H1 (cell line): Measurements from ENCODE around the gene DLGAP3. TPM values are rescaled to one million over a fixed set of nuclear protein-coding genes. Genes with fewer than 3 reads are reported as not detected.

Experiments
- CTCF ChIA-PET: fragments of 300-600 bp; sonication (Branson Sonifier 250); formaldehyde crosslinking; loops from one replicate; lab custom pipeline; 2021; ENCODE audit not compliant: partially characterized antibody; lab: Charles Lee
- POLR2A ChIA-PET: fragments of 300-600 bp; sonication (Branson Sonifier 250); formaldehyde crosslinking; loops from one replicate; lab custom pipeline; 2021; ENCODE audit warnings: inconsistent platforms; ENCODE audit not compliant: partially characterized antibody; lab: Charles Lee
- DNase-seq, 2 experiments: peaks; one replicate each; pipeline versions ENCODE4 v3.0.0 to v3.0.0-alpha.2; 2010 to 2022; ENCODE audit warnings: low spot score in 2 of 2, low read depth in 1 of 2, mixed read lengths in 1 of 2
- FAIRE-seq: peaks from 2 replicates; lab custom pipeline; 2011; peaks lifted over from hg19 to GRCh38; lab: Jason Lieb, UNC
- H2AFZ ChIP-seq: 2 replicates; pipeline ENCODE4 v1.8.1; 2012; ENCODE audit warnings: low read length, inconsistent platforms
- H2AK5ac ChIP-seq: 2 replicates; pipeline ENCODE4 v1.6.1; 2013; ENCODE audit warnings: low read depth, low read length
- H2BK120ac ChIP-seq: replicated peaks from 2 replicates; pipeline ENCODE3; 2013; ENCODE audit warnings: low read depth, low read length, inconsistent platforms
- H2BK12ac ChIP-seq: 2 replicates; pipeline ENCODE4 v1.6.1; 2013; ENCODE audit warnings: low read depth, low read length
- H2BK15ac ChIP-seq: 2 replicates; pipeline ENCODE4 v1.6.1; 2013; ENCODE audit warnings: low read length
- H2BK20ac ChIP-seq: 2 replicates; pipeline ENCODE4 v1.6.1; 2013; ENCODE audit warnings: low read length
- H2BK5ac ChIP-seq: 2 replicates; pipeline ENCODE4 v1.6.1; 2013; ENCODE audit warnings: low read depth, low read length
- H3K14ac ChIP-seq: 2 replicates; pipeline ENCODE4 v1.6.1; 2013; ENCODE audit warnings: inconsistent platforms; ENCODE audit not compliant: insufficient read length
- H3K18ac ChIP-seq: 2 replicates; pipeline ENCODE4 v1.6.1; 2013; ENCODE audit warnings: low read length; ENCODE audit errors: extremely low read depth
- H3K23ac ChIP-seq: 2 replicates; pipeline ENCODE4 v1.6.1; 2013; ENCODE audit warnings: inconsistent platforms; ENCODE audit not compliant: insufficient read length
- H3K23me2 ChIP-seq: 2 replicates; pipeline ENCODE4 v1.6.1; 2013; ENCODE audit warnings: low read depth, low read length
- H3K27ac ChIP-seq: 2 replicates; pipeline ENCODE4 v1.6.1; 2011; ENCODE audit warnings: low read depth, low read length, inconsistent platforms
- H3K27me3 ChIP-seq, 4 experiments: replicated peaks in 1 of 4; 1 replicate in 1 of 4; 2 replicates in 3 of 4; pipeline versions ENCODE4 v1.6.1 to v1.8.1; 2011 to 2013; ENCODE audit warnings: low read length in 3 of 4, mild to moderate bottlenecking in 3 of 4, inconsistent platforms in 2 of 4, mixed read lengths in 2 of 4, moderate library complexity in 1 of 4; ENCODE audit not compliant: control insufficient read depth in 3 of 4, insufficient read depth in 3 of 4; ENCODE audit errors: extremely low read depth in 1 of 4
- H3K36me3 ChIP-seq, 4 experiments: 2 replicates each; pipeline versions ENCODE4 v1.6.1 to v1.8.1; 2011 to 2013; ENCODE audit warnings: mild to moderate bottlenecking in 4 of 4, low read length in 3 of 4, moderate library complexity in 2 of 4, control low read depth in 1 of 4, inconsistent platforms in 1 of 4; ENCODE audit not compliant: insufficient read depth in 4 of 4, control insufficient read depth in 2 of 4
- H3K4ac ChIP-seq: replicated peaks from 2 replicates; pipeline ENCODE3; 2013; ENCODE audit warnings: low read length, low read depth, mixed read lengths, inconsistent platforms; ENCODE audit not compliant: insufficient read length
- H3K4me1 ChIP-seq, 4 experiments: replicated peaks in 1 of 4; 1 replicate in 1 of 4; 2 replicates in 3 of 4; pipeline versions ENCODE4 v1.6.1 to v1.8.1; 2011 to 2013; ENCODE audit warnings: low read length in 3 of 4, inconsistent platforms in 2 of 4, mixed read lengths in 1 of 4; ENCODE audit not compliant: insufficient read depth in 4 of 4, control insufficient read depth in 3 of 4
- H3K4me2 ChIP-seq, 2 experiments: 2 replicates each; pipeline versions ENCODE4 v1.6.1 to v1.8.1; 2011 to 2013; ENCODE audit warnings: low read depth in 2 of 2, low read length in 2 of 2, control low read depth in 1 of 2, inconsistent platforms in 1 of 2, mild to moderate bottlenecking in 1 of 2; ENCODE audit not compliant: insufficient read depth in 1 of 2
- H3K4me3 ChIP-seq, 4 experiments: fragments of 200-600, 300-600 bp in 1 of 4; sonication (generic), shearing (Covaris generic), sonication (Bioruptor Twin) in 1 of 4; 2 replicates each; pipeline versions ENCODE4 v1.5.1 to v1.8.1; 2011 to 2016; ENCODE audit warnings: low read length in 4 of 4, low read depth in 3 of 4, control low read depth in 2 of 4, inconsistent platforms in 2 of 4, mild to moderate bottlenecking in 2 of 4, mixed read lengths in 1 of 4, moderate library complexity in 1 of 4; ENCODE audit not compliant: insufficient read depth in 2 of 4; ENCODE audit errors: extremely low read depth in 1 of 4
- H3K56ac ChIP-seq: replicated peaks from 2 replicates; pipeline ENCODE3; 2013; ENCODE audit warnings: low read depth, mild to moderate bottlenecking, mixed read lengths, low read length, inconsistent platforms; ENCODE audit not compliant: insufficient read length
- H3K79me1 ChIP-seq: 2 replicates; pipeline ENCODE4 v1.6.1; 2013; ENCODE audit warnings: low read depth, low read length, control low read depth
- H3K79me2 ChIP-seq, 2 experiments: 2 replicates each; pipeline versions ENCODE4 v1.6.1 to v1.8.1; 2012 to 2013; ENCODE audit warnings: low read length in 2 of 2, mild to moderate bottlenecking in 2 of 2, inconsistent platforms in 1 of 2; ENCODE audit not compliant: insufficient read depth in 2 of 2, control insufficient read depth in 1 of 2
- H3K9ac ChIP-seq, 4 experiments: replicated peaks in 1 of 4; 1 replicate in 1 of 4; 2 replicates in 3 of 4; pipeline versions ENCODE4 v1.6.1 to v1.8.1; 2011 to 2013; ENCODE audit warnings: low read depth in 3 of 4, low read length in 3 of 4, control low read depth in 2 of 4, mild to moderate bottlenecking in 2 of 4, moderate library complexity in 2 of 4, inconsistent platforms in 1 of 4; ENCODE audit errors: extremely low read depth in 1 of 4
- H3K9me3 ChIP-seq, 2 experiments: 2 replicates each; pipeline versions ENCODE4 v1.6.1 to v1.8.1; 2012 to 2013; ENCODE audit warnings: mild to moderate bottlenecking in 2 of 2, moderate library complexity in 2 of 2, control low read depth in 1 of 2, inconsistent platforms in 1 of 2, low read depth in 1 of 2, low read length in 1 of 2, mixed read lengths in 1 of 2; ENCODE audit not compliant: insufficient read depth in 2 of 2
- H4K20me1 ChIP-seq, 2 experiments: replicated peaks in 1 of 2; 2 replicates each; pipeline versions ENCODE3 to v1.8.1; 2011 to 2013; ENCODE audit warnings: inconsistent platforms in 2 of 2, low read length in 2 of 2, mild to moderate bottlenecking in 1 of 2; ENCODE audit not compliant: insufficient read depth in 2 of 2, control insufficient read depth in 1 of 2
- H4K5ac ChIP-seq: 2 replicates; pipeline ENCODE4 v1.6.1; 2013; ENCODE audit warnings: low read length, low read depth, mixed read lengths, inconsistent platforms; ENCODE audit not compliant: insufficient read length
- H4K8ac ChIP-seq: 2 replicates; pipeline ENCODE4 v1.8.0; 2013; ENCODE audit warnings: mild to moderate bottlenecking, moderate library complexity, low read length, inconsistent platforms; ENCODE audit not compliant: insufficient read depth; ENCODE audit errors: extremely low read depth
- H4K91ac ChIP-seq: replicated peaks from 2 replicates; pipeline ENCODE3; 2013; ENCODE audit warnings: low read length, mixed read lengths, inconsistent platforms; ENCODE audit not compliant: insufficient read length
- CTCF ChIP-seq, 3 experiments: IDR thresholded peaks; 1 replicate in 2 of 3; 2 replicates in 1 of 3; pipeline versions ENCODE4 v1.5.1 to v1.6.1; 2011; ENCODE audit warnings: low read length in 3 of 3, mild to moderate bottlenecking in 3 of 3, inconsistent platforms in 2 of 3, low read depth in 1 of 3, moderate library complexity in 1 of 3; ENCODE audit not compliant: insufficient read depth in 1 of 3; ENCODE audit errors: control extremely low read depth in 1 of 3
- SAP30 ChIP-seq: fragments of 300-600 bp; sonication (generic); IDR thresholded peaks from 2 replicates; pipeline ENCODE4 v1.7.1; 2012; ENCODE audit warnings: low read length, moderate library complexity, mild to moderate bottlenecking, inconsistent platforms; ENCODE audit not compliant: insufficient read depth, insufficient replicate concordance
- TEAD4 ChIP-seq: IDR thresholded peaks from 2 replicates; pipeline ENCODE4 v1.6.1; 2012; ENCODE audit warnings: low read depth, low read length, inconsistent platforms, mixed read lengths
- WGBS, 2 experiments: shearing (Covaris generic) in 1 of 2; methylation state at CpG; one replicate each; pipeline versions ENCODE4 v1.1.6 to v1.1.7; 2013 to 2015; ENCODE audit warnings: low lambda C conversion rate in 2 of 2, mixed read lengths in 2 of 2, inconsistent platforms in 1 of 2, low coverage in 1 of 2, missing lambda C conversion rate in 1 of 2; ENCODE audit not compliant: insufficient replicate concordance in 2 of 2, insufficient coverage in 1 of 2, insufficient read length in 1 of 2; ENCODE audit errors: extremely low coverage in 1 of 2, missing lambda C conversion rate in 1 of 2; 5-methylcytosine and 5-hydroxymethylcytosine counted together
- polyA plus RNA-seq, 7 experiments: library from polyadenylated mRNA; depleted of rRNA in 3 of 7; stranded (reverse) in 5 of 7; unstranded in 2 of 7; fragments of >200 nt in 5 of 7; fragments of 200-250 nt in 2 of 7; gene quantifications; 1 replicate in 5 of 7; 2 replicates in 1 of 7; 4 replicates in 1 of 7; pipeline versions ENCODE4 v1.2.1 to v1.2.3, GENCODE V29; 2011 to 2013; ENCODE audit warnings: missing spikeins in 2 of 7, mixed read lengths in 2 of 7
- total RNA-seq: library from RNA; stranded (reverse); fragmentation: NEBNext Ultra II Directional; extraction: Animal tissue kit (Norgen Biotek cat#: 25700); gene quantifications from 2 replicates; pipeline ENCODE4 v1.2.1, GENCODE V29; 2021

Gene DLGAP3
- total and polyA plus RNA-seq, 2 of the 8 experiments (the other 6 are each of a cell fraction or from before 2014, with no cell fraction given): 3.8 to 13.2 TPM

GRCh38 chr1:34864759-34865158 is 64.7 kb downstream of the DLGAP3 start:
- no peak overlapping the region for H2AFZ ChIP-seq
- peaks cover 0 to 3% of the 10 kb centered on the region in 2 experiments for H4K20me1 ChIP-seq
- no peak overlapping the region for H2BK120ac ChIP-seq
- no peaks in the 10 kb centered on the region for H3K36me3 ChIP-seq
- H3K18ac ChIP-seq: no peak overlapping the region
- peaks cover 7% of the 10 kb centered on the region; the same call in 1 of the 2 replicates for H3K23me2 ChIP-seq
- H2BK5ac ChIP-seq: no peak overlapping the region
- no peak overlapping the region for H2BK20ac ChIP-seq
- no peak overlapping the region for H2BK12ac ChIP-seq
- no peak for FAIRE-seq
- H3K9ac ChIP-seq: no peak overlapping the region
- H3K27me3 ChIP-seq: peaks cover 0 to 11% (median 4%) of the 10 kb centered on the region in 4 experiments; a peak in 2 of 7 replicates
- ChIA-PET POLR2A (interaction anchor here (0.9 to 2.7 kb wide), 4 partner anchors 10 to 21 kb away, joined by 3 to 11 read pairs (median 4); no protein-coding TSS in a partner anchor), CTCF (interaction anchor here (0.6 to 9.6 kb wide), 8 partner anchors 10 to 806 kb away, joined by 3 to 103 read pairs (median 4); no protein-coding TSS in a partner anchor)
- H4K5ac ChIP-seq: no peak overlapping the region
- no peak overlapping the region for H3K14ac ChIP-seq
- no peak overlapping the region for H3K4me3 ChIP-seq
- no peaks in the 10 kb centered on the region for H3K79me1 ChIP-seq
- no peak overlapping the region for H3K4ac ChIP-seq
- H3K23ac ChIP-seq: no peak overlapping the region
- H2AK5ac ChIP-seq: no peak overlapping the region
- H4K91ac ChIP-seq: no peak overlapping the region
- H3K56ac ChIP-seq: no peak overlapping the region
- WGBS, 2 experiments: 91% methylated on average over 8 of the region's 8 CpGs; no CpG with 5 or more reads in 1 of the 2 experiments
- no peaks in the 10 kb centered on the region for H3K9me3 ChIP-seq
- no peak overlapping the region for H4K8ac ChIP-seq
- no peaks in the 10 kb centered on the region for H3K79me2 ChIP-seq
- DNase-seq: no peak
- H3K27ac ChIP-seq: no peak overlapping the region
- TF ChIP-seq SAP30 (no peak), TEAD4 (no peak), CTCF (IDR thresholded peaks at IDR 0.05; ENCODE audit: control extremely low read depth in 1 of 3, insufficient read depth in 1 of 3, low read depth in 1 of 3, low read length in 3 of 3) (peak in 1 of 3 experiments; percentile 0; a peak in 1 of 4 replicates)
- H3K4me1 ChIP-seq: peaks cover 0 to 5% (median 3%) of the 10 kb centered on the region in 4 experiments; a peak in 4 of 7 replicates
- no peak overlapping the region for H3K4me2 ChIP-seq
- 0 out of 2 replicates have a peak overlapping the region, but pooled peaks have one; percentile 9 for H2BK15ac ChIP-seq
